CD14-positive monocyte (primary cell): ENCODE data around the gene SIPA1L3. TPM values are rescaled to one million over a fixed set of nuclear protein-coding genes. Genes with fewer than 3 reads are reported as not detected.

Source experiments
- DNase-seq, 3 donors: peaks; one replicate each; pipeline ENCODE4 v3.0.0-alpha.2; 2011 to 2022
- H2AFZ ChIP-seq: 2 replicates; pipeline ENCODE4 v1.6.0; 2012; ENCODE audit warnings: mild to moderate bottlenecking, low read depth, low read length, inconsistent platforms; ENCODE audit not compliant: insufficient read depth, poor library complexity, severe bottlenecking
- H3K27ac ChIP-seq, 2 donors: 1 replicate in 1 of 2; 2 replicates in 1 of 2; pipeline ENCODE4 v1.5.1; 2012 to 2013; ENCODE audit warnings: low read length in 2 of 2, control low read depth in 1 of 2, inconsistent platforms in 1 of 2, low read depth in 1 of 2, mild to moderate bottlenecking in 1 of 2
- H3K27me3 ChIP-seq, 2 donors: one replicate each; pipeline versions ENCODE4 v1.6.0 to v1.6.1; 2011 to 2013; ENCODE audit warnings: low read length in 2 of 2; ENCODE audit not compliant: control insufficient read depth in 2 of 2, insufficient read depth in 2 of 2
- H3K36me3 ChIP-seq, 2 donors: replicated peaks in 1 of 2; 1 replicate in 1 of 2; 2 replicates in 1 of 2; pipeline versions ENCODE4 v1.5.1 to v1.6.1; 2012 to 2013; ENCODE audit warnings: low read length in 2 of 2, control low read depth in 1 of 2, inconsistent platforms in 1 of 2, mild to moderate bottlenecking in 1 of 2; ENCODE audit not compliant: insufficient read depth in 2 of 2, control insufficient read depth in 1 of 2
- H3K4me1 ChIP-seq, 2 donors: 1 replicate in 1 of 2; 2 replicates in 1 of 2; pipeline versions ENCODE4 v1.5.1 to v1.6.1; 2012 to 2013; ENCODE audit warnings: low read length in 2 of 2, control low read depth in 1 of 2, inconsistent platforms in 1 of 2, mild to moderate bottlenecking in 1 of 2, moderate library complexity in 1 of 2; ENCODE audit not compliant: insufficient read depth in 2 of 2, control insufficient read depth in 1 of 2
- H3K4me2 ChIP-seq: replicated peaks from 2 replicates; pipeline ENCODE3; 2012; ENCODE audit warnings: low read length, moderate library complexity, mild to moderate bottlenecking; ENCODE audit not compliant: poor library complexity, severe bottlenecking; ENCODE audit errors: extremely low read depth
- H3K4me3 ChIP-seq, 3 experiments: fragments of 200-600 bp in 1 of 3; sonication (generic) in 1 of 3; replicated peaks in 1 of 3; 1 replicate in 2 of 3; 2 replicates in 1 of 3; pipeline ENCODE4 v1.5.1; 2011 to 2013; ENCODE audit warnings: low read length in 3 of 3, mild to moderate bottlenecking in 3 of 3, control low read depth in 2 of 3, low read depth in 2 of 3, inconsistent platforms in 1 of 3, moderate library complexity in 1 of 3
- H3K79me2 ChIP-seq: 2 replicates; pipeline ENCODE4 v1.6.0; 2012; ENCODE audit warnings: mild to moderate bottlenecking, control low read depth, inconsistent platforms, low read length, moderate library complexity; ENCODE audit not compliant: insufficient read depth
- H3K9ac ChIP-seq: 2 replicates; pipeline ENCODE4 v1.6.0; 2017; ENCODE audit warnings: low read length, mild to moderate bottlenecking; ENCODE audit not compliant: insufficient read depth, poor library complexity, severe bottlenecking
- H3K9me3 ChIP-seq, 2 donors: replicated peaks in 1 of 2; 1 replicate in 1 of 2; 2 replicates in 1 of 2; pipeline versions ENCODE4 v1.5.1 to v1.6.1; 2012 to 2013; ENCODE audit warnings: low read length in 2 of 2, control low read depth in 1 of 2; ENCODE audit not compliant: control insufficient read depth in 1 of 2, insufficient read depth in 1 of 2
- H4K20me1 ChIP-seq: 2 replicates; pipeline ENCODE4 v1.6.0; 2012; ENCODE audit warnings: mild to moderate bottlenecking, low read length, control low read depth, moderate library complexity; ENCODE audit not compliant: insufficient read depth
- H3K27ac Mint-ChIP-seq, 7 donors: one replicate each; pipeline ENCODE4 v1.8.0; 2020; ENCODE audit warnings: mild to moderate bottlenecking in 7 of 7, mixed read lengths in 7 of 7, moderate library complexity in 6 of 7, inconsistent platforms in 2 of 7
- H3K27me3 Mint-ChIP-seq, 3 donors: one replicate each; pipeline ENCODE4 v1.8.0; 2021 to 2022; ENCODE audit warnings: low read depth in 3 of 3, mild to moderate bottlenecking in 3 of 3, mixed read lengths in 3 of 3, moderate library complexity in 3 of 3, inconsistent platforms in 1 of 3
- H3K36me3 Mint-ChIP-seq, 2 donors: one replicate each; pipeline ENCODE4 v1.8.0; 2020; ENCODE audit warnings: mixed read lengths in 2 of 2, inconsistent platforms in 1 of 2, mild to moderate bottlenecking in 1 of 2
- H3K4me1 Mint-ChIP-seq: one replicate; pipeline ENCODE4 v1.8.0; 2020; ENCODE audit warnings: mild to moderate bottlenecking, mixed read lengths
- H3K4me3 Mint-ChIP-seq, 2 donors: one replicate each; pipeline ENCODE4 v1.8.0; 2020; ENCODE audit warnings: mild to moderate bottlenecking in 2 of 2, mixed read lengths in 2 of 2, moderate library complexity in 1 of 2
- H3K9me3 Mint-ChIP-seq, 7 donors: one replicate each; pipeline ENCODE4 v1.8.0; 2020 to 2022; ENCODE audit warnings: mixed read lengths in 7 of 7, mild to moderate bottlenecking in 6 of 7, moderate library complexity in 6 of 7, inconsistent platforms in 2 of 7
- CTCF ChIP-seq: fragments of 200-600 bp; IDR thresholded peaks from one replicate; pipeline ENCODE4 v1.8.0; 2022; ENCODE audit warnings: antibody characterized with exemption, mild to moderate bottlenecking
- WGBS: methylation state at CpG from one replicate; pipeline ENCODE4 v1.1.5; 2013; ENCODE audit warnings: missing lambda C conversion rate; ENCODE audit not compliant: insufficient coverage; 5-methylcytosine and 5-hydroxymethylcytosine counted together
- intact Hi-C, 2 donors: fragments of 100-400 bp; cut with micrococcal nuclease; formaldehyde crosslinking; loops; one replicate each; pipeline versions ENCODE4 v1.15.0 to v1.15.1; 2023
- polyA plus RNA-seq, 3 donors: library from polyadenylated mRNA; depleted of rRNA in 1 of 3; unstranded in 2 of 3; stranded (reverse) in 1 of 3; fragments of 300-500 nt in 2 of 3; fragments of >200 nt in 1 of 3; fragmentation: Illumina TruSeq in 2 of 3; gene quantifications; 1 replicate in 2 of 3; 2 replicates in 1 of 3; pipeline ENCODE4 v1.2.3, GENCODE V29; 2012 to 2021

Gene SIPA1L3
- polyA plus RNA-seq, 3 donors: 0.55 to 4.5 (median 0.99) TPM

- Histone ChIP-seq H3K79me2 (no peaks in the 10 kb centered on the region), H3K9me3 (peaks cover 0 to 11% of the 10 kb centered on the region in 2 donors), H3K4me2 (no peak overlapping the region), H4K20me1 (no peaks in the 10 kb centered on the region), H2AFZ (no peak overlapping the region), H3K27ac (no peak overlapping the region), H3K27me3 (peaks cover 20 to 49% of the 10 kb centered on the region in 2 donors), H3K4me3 (no peak overlapping the region), H3K36me3 (no peaks in the 10 kb centered on the region), H3K9ac (no peak overlapping the region), H3K4me1 (no peaks in the 10 kb centered on the region)
- peaks cover 14 to 17% of the 10 kb centered on the region in 2 donors for H3K36me3 Mint-ChIP-seq
- intact Hi-C loops: no loop called here
- no peak for DNase-seq
- H3K4me1 Mint-ChIP-seq: peaks cover 16% of the 10 kb centered on the region
- peaks cover 0 to 17% (median 4%) of the 10 kb centered on the region in 7 donors for H3K9me3 Mint-ChIP-seq
- peaks cover 53 to 67% (median 65%) of the 10 kb centered on the region in 3 donors for H3K27me3 Mint-ChIP-seq
- TF ChIP-seq CTCF: no peak
- WGBS: 3% methylated on average over 17 of the region's 24 CpGs
- peak overlapping the region in 1 of 2 donors; percentile 81 for H3K4me3 Mint-ChIP-seq
- H3K27ac Mint-ChIP-seq: no peak overlapping the region
Measured at GRCh38 chr19:38210458-38210987, 303.5 kb downstream of the SIPA1L3 start.

- Histone ChIP-seq H3K4me2 (no peak overlapping the region), H3K79me2 (no peaks in the 10 kb centered on the region), H3K9ac (no peak overlapping the region), H3K9me3 (peaks cover 0 to 11% of the 10 kb centered on the region in 2 donors), H2AFZ (no peak overlapping the region), H4K20me1 (no peaks in the 10 kb centered on the region), H3K4me1 (no peaks in the 10 kb centered on the region), H3K27me3 (peaks cover 20 to 49% of the 10 kb centered on the region in 2 donors), H3K4me3 (no peak overlapping the region), H3K27ac (no peak overlapping the region), H3K36me3 (no peaks in the 10 kb centered on the region)
- Mint-ChIP-seq H3K36me3 (peaks cover 14 to 16% of the 10 kb centered on the region in 2 donors), H3K27me3 (peaks cover 55 to 71% (median 69%) of the 10 kb centered on the region in 3 donors), H3K27ac (no peak overlapping the region), H3K9me3 (peaks cover 0 to 17% (median 4%) of the 10 kb centered on the region in 7 donors), H3K4me1 (peaks cover 16% of the 10 kb centered on the region), H3K4me3 (peak overlapping the region in 1 of 2 donors; percentile 72)
- intact Hi-C loops: no loop called here
- no peak for TF ChIP-seq CTCF
- WGBS: 6% methylated on average over 13 of the region's 27 CpGs
- DNase-seq: no peak
Measured at GRCh38 chr19:38211151-38211591, 304.2 kb downstream of the SIPA1L3 start.
